GM18867 (cell line): ENCODE measurements around the gene ARHGAP44.
A peak's percentile ranks its signal among the peaks of the same experiment; 100 is the strongest.

ENCODE experiments used
- ATAC-seq: cut with Tn5 transposase; IDR thresholded peaks from one replicate; pipeline ENCODE4 v1.9.1; 2021; ENCODE audit warnings: mild to moderate bottlenecking, moderate library complexity; ENCODE audit not compliant: unreplicated experiment

The ARHGAP44 gene

DNA sequence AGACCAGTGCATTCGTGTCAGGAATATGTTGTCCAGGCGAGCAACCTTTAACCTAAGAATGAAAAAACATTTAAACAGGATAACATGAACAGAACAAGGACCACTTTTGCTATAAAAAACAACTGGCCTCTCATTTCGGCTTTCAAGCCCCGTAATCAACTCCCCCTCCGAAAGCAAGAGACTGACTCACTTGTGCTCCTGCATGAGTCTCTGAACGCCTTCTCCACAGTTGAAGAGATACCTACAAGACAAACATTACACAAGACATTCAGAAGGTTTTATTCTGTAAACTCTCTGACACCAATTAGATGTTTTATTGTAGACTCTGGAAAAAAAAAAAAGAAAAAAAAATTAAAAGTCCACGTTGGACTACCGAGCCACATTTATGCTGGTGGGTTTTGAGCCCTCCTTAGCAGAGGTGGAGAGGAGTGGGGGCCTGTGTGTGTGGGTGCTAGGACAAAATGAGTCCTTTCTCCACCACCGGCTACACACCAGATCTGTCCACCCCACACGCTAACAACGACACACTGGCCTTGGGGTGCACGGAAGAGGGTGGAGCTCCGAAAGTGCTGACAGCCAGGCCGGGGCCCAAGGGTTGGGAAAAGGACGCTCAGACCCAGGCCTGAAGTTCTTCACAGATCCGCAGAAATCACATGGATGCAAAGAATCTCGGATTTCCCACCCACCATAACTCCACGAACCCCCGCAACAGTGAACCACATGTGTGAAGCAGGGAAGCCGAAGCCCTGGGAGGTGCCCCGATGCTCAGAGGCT lies 227.8 kb downstream of the ARHGAP44 start:
- ATAC-seq, result peak; percentile 23

DNA sequence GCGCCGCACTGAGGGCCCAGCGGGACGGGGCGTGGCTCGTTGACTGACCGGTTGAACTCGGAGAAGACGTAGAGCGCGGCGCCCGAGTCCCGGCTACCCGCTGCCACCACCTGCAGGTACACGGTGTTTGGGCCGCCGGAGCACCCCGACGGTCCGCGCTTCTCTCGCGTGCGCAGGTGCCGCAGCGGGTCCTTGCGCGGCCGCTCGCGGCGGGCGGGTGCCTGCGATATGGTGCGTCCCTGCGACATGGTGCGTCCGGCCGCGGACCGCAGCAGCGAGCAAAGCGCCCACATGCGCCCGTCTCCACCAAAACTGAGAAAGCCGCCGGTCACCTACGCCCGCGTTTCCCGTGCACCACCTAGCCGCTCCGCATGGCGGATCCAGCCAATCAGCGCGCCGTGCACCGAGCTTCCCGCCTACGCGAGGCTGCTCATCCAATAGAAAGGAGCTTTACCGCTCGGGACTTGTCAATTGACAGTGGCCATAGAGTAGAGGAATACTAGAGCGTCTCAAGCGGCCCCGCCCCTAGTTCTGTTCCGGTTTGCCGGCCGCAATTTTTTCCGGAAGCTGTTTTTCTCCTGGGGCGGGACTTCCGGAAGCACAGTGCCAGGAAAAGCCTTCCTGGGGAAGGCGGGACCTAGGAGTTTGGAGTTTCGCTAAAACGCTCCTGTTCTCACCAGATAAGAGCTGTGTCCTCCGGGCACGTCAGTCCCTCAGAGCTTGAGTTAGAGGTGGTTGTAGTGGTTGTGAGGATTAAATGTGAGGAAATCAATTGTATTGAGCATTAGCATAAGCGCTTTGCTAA lies 228.6 kb downstream of the ARHGAP44 start, which contains the start of gene ELAC2:
TSS of gene ELAC2 (minus strand) at position 373 of the 805 bp plus-strand sequence. CDS start at position 293, 80 bp downstream.
- peak; percentile 98 for ATAC-seq

DNA sequence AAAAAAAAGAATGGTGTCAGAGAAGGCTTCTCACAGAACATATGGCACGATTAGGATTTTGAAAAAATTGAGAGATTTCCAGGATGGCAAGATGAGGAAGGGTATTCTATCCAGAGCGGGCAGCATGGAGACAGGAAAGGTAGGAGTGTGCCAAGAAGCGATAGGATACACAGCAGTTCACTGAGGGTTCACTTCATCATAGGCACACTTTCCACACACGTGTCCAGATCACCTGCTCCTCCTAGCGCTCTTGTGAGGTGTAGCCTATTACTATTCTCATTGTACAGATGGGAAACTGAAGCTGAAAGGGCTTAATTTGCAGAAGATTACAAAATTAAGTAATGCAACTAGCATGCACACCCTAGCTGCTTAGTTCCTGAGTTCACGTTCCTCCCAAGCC lies 234.7 kb downstream of the ARHGAP44 start:
- peak; percentile 38 for ATAC-seq

DNA sequence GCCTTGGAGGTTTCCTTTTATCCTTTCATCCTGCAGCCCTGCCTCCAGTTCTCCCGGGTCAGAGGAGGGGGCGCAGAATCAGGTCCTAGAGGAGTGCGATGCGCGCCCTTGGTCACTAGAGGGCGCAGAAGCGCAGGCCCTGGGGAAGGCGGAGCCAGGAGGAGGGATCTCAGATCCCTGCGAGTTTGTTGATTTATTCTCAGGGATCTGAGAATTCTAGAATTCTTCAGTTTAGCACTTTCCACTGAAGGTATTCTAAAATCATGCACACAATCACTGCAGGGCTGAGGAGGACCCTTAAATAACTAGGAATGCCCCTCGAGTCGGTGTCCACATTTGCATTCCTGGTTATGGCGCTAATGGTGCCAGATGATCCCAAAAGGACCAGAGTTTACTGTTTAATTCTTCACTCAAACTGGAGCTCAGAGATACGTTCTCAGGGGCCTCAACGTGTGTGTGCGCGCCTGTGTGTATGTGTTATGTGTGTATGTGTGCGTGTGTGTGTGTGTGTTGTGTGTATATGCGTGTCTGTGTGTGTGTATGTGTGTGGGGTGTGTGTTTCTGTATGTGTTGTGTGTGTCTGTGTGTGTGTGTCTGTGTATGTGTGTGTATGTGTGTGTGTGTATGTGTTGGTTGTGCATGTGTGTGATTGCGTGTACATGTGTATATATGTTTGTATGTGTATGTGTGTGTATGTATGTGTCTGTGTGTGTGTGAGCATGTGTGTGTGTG lies 235.4 kb downstream of the ARHGAP44 start:
- peak; percentile 81 for ATAC-seq

DNA sequence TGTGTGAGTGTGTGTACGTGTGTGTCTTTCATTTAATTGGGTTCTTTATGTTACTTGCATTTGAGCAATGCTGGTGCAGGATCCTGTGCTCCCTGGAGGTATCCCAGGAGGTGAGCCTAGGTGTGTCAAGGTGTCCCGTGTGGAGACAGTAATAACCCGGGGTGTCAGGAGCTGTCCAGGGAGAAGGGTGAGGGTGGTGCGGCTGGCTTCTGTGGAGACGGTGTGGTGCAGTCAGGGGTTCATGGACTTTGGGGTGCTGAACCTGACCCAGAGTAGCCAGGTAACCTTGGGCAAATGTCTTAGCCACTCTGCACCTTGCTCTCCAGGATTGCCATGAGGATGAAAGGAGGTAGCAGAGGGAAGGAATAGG lies 235.9 kb downstream of the ARHGAP44 start:
- no peak for ATAC-seq

DNA sequence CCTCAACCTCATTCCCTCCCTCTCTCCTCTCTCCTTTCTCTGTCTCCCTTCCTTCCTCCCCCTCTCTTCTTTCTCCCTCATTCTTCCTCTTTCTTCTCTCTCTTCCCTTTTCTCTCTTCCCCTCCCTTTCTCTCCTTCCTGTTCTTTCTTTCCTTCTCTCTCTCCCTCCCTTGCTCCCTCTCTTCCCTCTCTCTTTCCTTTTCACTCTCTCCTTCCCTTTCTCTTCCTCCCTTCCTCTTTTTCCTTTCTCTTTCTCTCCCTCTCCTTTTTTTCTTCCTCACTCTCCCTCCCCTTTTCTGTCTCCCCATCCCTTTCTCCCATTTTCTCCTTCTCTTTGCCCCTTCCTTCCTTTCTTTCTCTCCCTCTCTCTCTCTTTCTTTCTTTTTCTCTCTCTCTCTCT lies 236.4 kb downstream of the ARHGAP44 start:
- no peak for ATAC-seq

DNA sequence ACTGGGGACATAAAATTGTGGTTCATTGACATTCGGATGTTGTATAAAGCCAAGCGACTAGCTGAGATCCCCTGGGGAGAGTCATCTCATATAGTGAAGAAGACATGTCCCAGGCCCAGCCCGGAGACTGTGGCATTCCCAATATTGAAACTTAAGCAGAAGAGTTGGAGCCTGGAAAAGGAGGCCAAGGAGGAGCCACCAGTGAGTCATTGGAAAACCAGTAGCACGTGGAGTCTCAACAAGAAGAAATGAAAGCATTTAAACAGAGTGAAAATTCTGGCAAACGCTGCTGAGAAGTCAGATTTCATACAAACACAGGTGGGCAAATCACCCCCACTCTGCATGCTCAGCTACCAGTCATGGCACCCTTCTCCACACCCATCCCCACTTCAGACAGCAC lies 237.9 kb downstream of the ARHGAP44 start:
- ATAC-seq, result no peak

DNA sequence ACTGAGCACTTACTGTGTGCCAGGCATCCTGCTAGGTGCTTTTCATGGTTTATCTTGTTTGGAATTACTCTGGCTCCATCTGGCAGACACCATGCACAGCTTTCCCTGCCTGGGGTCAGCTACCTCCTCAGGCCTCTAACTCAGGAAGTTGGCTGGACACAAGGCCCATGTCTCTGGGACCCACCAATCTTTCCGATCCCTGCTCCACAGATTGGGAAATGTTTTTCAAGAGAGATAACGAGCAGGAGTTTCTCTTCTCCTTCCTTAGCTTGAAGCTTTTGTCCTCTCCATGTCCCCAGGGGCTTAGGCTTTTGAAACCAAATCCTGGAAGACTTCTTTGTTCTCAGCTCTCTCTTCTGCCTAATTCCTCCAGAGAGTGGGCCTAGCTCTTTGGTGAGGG lies 240.0 kb downstream of the ARHGAP44 start:
- ATAC-seq, result no peak

DNA sequence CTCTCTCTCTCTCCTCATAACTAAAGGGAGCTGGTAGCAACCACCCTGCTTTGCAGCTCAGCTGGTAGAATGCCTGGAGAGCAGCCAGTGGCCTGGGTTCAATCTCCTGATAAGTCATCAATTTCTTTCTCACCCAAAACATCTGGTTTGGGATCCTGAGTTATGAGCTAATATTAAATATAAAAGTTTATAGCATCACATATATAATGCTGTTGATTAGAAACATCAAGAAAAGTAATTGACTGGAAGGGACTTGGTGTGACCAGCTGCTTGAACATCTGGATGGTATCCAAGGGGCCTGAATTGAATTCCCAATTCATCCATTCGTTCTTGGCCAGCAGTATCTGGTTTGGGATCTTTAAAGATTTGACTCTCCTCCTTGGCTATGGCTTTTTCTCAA lies 240.8 kb downstream of the ARHGAP44 start:
- no peak for ATAC-seq

DNA sequence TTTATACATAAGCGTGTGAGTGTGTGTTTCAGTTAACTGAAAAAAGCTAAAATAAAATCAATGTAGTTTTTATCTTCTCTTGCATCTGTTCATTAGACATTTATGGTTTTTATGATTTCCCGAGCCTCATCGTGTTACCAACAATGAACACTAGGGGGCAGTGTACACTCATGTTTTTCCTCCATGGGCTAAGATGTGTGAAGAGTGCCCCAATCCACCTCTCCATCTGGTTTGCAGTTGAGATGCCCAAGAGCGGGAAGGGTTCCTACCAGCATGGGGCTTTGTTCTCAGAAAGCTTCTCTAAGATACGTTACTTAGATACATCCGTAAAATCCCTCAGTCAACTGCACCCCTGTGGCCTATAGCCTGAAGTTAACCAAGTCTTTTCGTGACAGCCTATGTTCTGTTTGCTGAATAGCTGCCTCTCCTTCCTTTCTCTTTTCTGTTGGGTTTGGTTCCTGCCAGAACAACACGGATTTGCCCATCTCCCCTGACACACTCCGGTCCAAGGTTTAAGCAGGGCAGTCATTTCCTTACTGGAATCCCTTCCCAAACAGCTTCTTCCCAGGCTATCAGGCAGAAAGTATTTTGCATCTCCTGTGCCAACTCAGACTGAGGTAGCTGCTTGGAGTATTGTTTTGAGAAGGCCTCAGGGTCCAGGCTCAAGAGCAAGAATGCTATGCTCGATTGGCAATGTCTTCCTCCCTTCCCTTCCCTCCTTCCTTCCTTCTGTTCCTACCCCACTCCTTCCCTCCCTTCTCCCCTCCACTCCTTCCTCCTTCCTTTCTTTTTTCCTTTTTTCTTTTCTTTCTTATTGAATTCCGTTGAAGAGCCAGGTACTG lies 241.4 kb downstream of the ARHGAP44 start:
- peak; percentile 46 for ATAC-seq

DNA sequence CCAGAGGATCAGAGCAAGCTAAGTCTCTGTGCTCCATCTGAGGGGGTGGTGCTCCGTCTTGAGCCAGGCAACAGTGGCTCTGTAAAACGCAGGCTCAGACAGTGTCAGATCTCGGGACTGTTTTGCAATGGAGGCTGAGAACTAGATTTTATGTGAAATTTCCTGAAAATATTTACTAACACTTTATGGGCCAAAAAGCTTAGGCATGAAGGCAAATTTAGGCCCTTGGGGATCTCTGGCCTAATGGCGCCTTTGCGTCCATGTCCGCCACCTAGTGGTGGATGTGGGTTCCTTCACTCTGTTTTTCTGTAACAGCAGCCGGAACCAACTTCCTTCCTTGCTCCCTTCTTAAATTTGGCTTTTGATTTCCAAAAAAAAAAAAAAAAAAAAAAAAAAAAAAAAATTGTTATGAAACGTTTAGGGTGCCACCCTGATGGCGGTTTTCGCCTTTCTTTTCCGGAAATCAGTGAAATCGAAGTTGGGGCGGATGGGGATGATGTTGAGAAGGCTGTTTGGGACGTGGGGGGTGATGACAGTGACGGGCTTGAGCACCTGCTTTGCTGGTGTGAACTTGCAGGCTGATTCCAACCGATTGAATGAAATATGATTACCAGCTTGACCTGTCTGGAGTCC lies 242.5 kb downstream of the ARHGAP44 start:
- peak; percentile 87 for ATAC-seq

DNA sequence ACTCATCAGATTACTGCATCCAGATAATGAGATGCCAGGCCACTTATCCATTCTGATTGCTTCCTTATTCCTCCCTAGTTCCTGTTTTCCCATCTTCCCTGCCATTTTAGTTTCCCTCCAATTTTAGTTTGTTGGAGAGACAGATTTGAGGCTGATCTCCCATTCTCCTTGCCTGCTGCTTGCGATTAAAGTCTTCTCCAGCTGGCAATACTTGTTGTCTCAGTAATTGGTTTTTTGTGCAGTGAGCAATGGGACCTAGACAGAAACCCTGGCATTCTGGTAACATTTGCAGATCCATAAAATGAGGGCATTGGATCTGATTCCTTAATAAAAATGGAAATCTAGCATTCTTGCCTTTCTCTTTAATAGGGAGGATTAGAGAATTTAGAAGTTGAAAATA lies 246.1 kb downstream of the ARHGAP44 start:
- ATAC-seq, result no peak

DNA sequence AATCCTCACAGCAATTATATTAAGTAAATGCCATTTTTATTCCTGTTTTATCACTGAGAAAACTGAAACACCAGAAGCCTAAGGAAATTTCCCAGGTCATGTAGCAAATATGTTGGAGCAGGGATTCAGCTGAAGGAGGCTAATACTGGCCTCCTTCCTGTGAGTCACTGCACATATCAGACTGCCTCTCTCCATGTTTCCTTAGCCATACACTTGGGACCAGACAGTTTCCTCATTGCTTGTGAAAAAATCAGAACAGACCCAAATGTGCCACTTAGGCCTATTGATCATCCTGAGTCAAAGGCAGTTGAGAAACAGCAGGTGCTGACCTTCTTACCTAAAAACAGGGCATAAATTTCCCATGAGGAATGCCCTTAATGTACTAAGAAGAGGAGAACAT lies 247.5 kb downstream of the ARHGAP44 start:
- ATAC-seq, result no peak

DNA sequence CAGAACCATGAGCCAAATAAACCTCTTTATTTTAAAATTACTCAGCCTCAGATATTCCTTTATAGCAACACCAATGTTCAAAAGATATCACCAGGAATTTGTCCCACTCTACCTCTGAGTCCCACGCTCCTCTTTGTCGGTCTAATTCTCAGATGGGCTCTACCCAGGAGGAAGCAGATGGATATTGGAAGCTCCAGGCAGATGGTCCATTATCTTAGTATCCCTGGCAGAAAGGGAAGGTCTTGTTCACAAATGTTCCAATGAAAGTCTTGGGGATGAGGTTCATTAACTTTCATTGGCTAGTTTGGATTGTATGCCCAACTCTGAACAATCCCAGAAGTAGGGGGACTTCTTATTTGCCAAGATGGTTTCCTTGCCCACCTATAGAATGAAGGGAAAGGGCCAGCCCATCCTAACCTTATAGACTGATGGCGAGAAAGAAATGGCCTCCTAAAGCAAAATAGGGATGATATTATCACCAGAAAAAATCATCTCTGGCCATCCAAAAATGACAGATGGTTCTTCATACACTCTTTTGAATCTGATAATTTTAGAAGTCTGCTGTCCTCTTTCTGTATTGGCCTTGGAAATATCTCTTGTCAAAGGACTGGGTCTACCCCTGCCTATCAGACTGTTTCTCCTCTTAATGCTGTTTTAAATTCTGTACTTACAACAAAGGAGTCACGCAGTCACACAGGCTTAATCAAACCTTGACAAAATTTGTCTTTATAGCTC lies 249.8 kb downstream of the ARHGAP44 start:
- ATAC-seq, result no peak
